IMR-90 (cell line): ENCODE data around the gene CD99L2. TPM values are rescaled to one million over a fixed set of nuclear protein-coding genes. Genes with fewer than 3 reads are reported as not detected.

Source experiments
- ATAC-seq: fragments of 200-7000 bp; cut with Tn5 transposase; 2 replicates; pipeline ENCODE4 v1.9.1; 2020; ENCODE audit warnings: low read depth, mild to moderate bottlenecking, moderate library complexity
- BruUV-seq: library from RNA; stranded (reverse); fragments of 400-500 nt; replicated peaks from 2 replicates; lab custom pipeline; 2021; lab: Mats Ljungman, UMichigan
- CTCF ChIA-PET: fragments of 300-600 bp; formaldehyde crosslinking; extraction: SDS; loops from one replicate; lab custom pipeline; 2021; ENCODE audit warnings: antibody characterized with exemption; lab: Yijun Ruan, JAX
- POLR2A ChIA-PET: fragments of 300-600 bp; sonication (Branson Sonifier 250); formaldehyde crosslinking; loops from one replicate; lab custom pipeline; 2022; ENCODE audit warnings: antibody characterized with exemption; ENCODE audit not compliant: unreplicated experiment; lab: Charles Lee
- DNase-seq: peaks from one replicate; pipeline ENCODE4 v3.0.0; 2013
- H2AFZ ChIP-seq: replicated peaks from 2 replicates; pipeline ENCODE3; 2013; ENCODE audit warnings: low read length, mild to moderate bottlenecking; ENCODE audit not compliant: poor library complexity
- H2AK5ac ChIP-seq: 2 replicates; pipeline ENCODE4 v1.6.1; 2013; ENCODE audit warnings: low read depth, low read length, inconsistent platforms
- H2AK9ac ChIP-seq: replicated peaks from 2 replicates; pipeline ENCODE3; 2013; ENCODE audit warnings: mild to moderate bottlenecking, low read depth, low read length, moderate library complexity; ENCODE audit not compliant: poor library complexity
- H2BK120ac ChIP-seq: 2 replicates; pipeline ENCODE4 v1.6.1; 2013; ENCODE audit warnings: low read depth, low read length, inconsistent platforms
- H2BK15ac ChIP-seq: 3 replicates; pipeline ENCODE4 v1.6.1; 2013; ENCODE audit warnings: low read depth, low read length, inconsistent platforms
- H2BK20ac ChIP-seq: 2 replicates; pipeline ENCODE4 v1.6.1; 2013; ENCODE audit warnings: low read depth, mild to moderate bottlenecking, inconsistent platforms, low read length, moderate library complexity
- H2BK5ac ChIP-seq: 2 replicates; pipeline ENCODE4 v1.6.1; 2013; ENCODE audit warnings: mild to moderate bottlenecking, low read depth, low read length, inconsistent platforms; ENCODE audit not compliant: poor library complexity, severe bottlenecking
- H3K14ac ChIP-seq: replicated peaks from 2 replicates; pipeline ENCODE4 v1.6.1; 2013; ENCODE audit warnings: low read depth, low read length, inconsistent platforms
- H3K18ac ChIP-seq: 2 replicates; pipeline ENCODE4 v1.6.1; 2013; ENCODE audit warnings: low read depth, low read length, control low read depth
- H3K23ac ChIP-seq: 2 replicates; pipeline ENCODE4 v1.6.1; 2013; ENCODE audit warnings: low read depth, low read length, inconsistent platforms
- H3K27ac ChIP-seq: 2 replicates; pipeline ENCODE4 v1.5.1; 2013; ENCODE audit warnings: mild to moderate bottlenecking, control low read depth, low read length; ENCODE audit not compliant: insufficient read depth
- H3K27me3 ChIP-seq: 2 replicates; pipeline ENCODE4 v1.6.1; 2013; ENCODE audit warnings: low read length; ENCODE audit not compliant: control insufficient read depth, insufficient read depth
- H3K36me3 ChIP-seq: 2 replicates; pipeline ENCODE4 v1.6.1; 2013; ENCODE audit warnings: low read length, mixed read lengths; ENCODE audit not compliant: control insufficient read depth, insufficient read depth
- H3K4ac ChIP-seq: 2 replicates; pipeline ENCODE4 v1.6.1; 2013; ENCODE audit warnings: low read depth, low read length, inconsistent platforms
- H3K4me1 ChIP-seq: 2 replicates; pipeline ENCODE4 v1.6.1; 2013; ENCODE audit warnings: low read length, mixed read lengths; ENCODE audit not compliant: control insufficient read depth, insufficient read depth
- H3K4me2 ChIP-seq: 2 replicates; pipeline ENCODE4 v1.6.1; 2013; ENCODE audit warnings: low read depth, mild to moderate bottlenecking, control low read depth, low read length, moderate library complexity
- H3K4me3 ChIP-seq: 2 replicates; pipeline ENCODE4 v1.5.1; 2013; ENCODE audit warnings: low read depth, mild to moderate bottlenecking, control low read depth, low read length, moderate library complexity; ENCODE audit not compliant: insufficient read depth
- H3K56ac ChIP-seq: 2 replicates; pipeline ENCODE4 v1.6.1; 2013; ENCODE audit warnings: low read length, inconsistent platforms; ENCODE audit not compliant: insufficient read depth; ENCODE audit errors: extremely low read depth
- H3K79me1 ChIP-seq, 2 experiments: 2 replicates each; pipeline ENCODE4 v1.6.1; 2013; ENCODE audit warnings: low read length in 2 of 2, inconsistent platforms in 1 of 2, low read depth in 1 of 2
- H3K9ac ChIP-seq: 2 replicates; pipeline ENCODE4 v1.6.1; 2013; ENCODE audit warnings: low read depth, low read length, control low read depth
- H3K9me1 ChIP-seq: 2 replicates; pipeline ENCODE4 v1.6.1; 2013; ENCODE audit warnings: low read length, inconsistent platforms; ENCODE audit not compliant: insufficient read depth
- H3K9me3 ChIP-seq: 2 replicates; pipeline ENCODE4 v1.6.1; 2013; ENCODE audit warnings: low read length; ENCODE audit not compliant: control insufficient read depth, insufficient read depth
- H4K20me1 ChIP-seq: 2 replicates; pipeline ENCODE4 v1.6.1; 2013; ENCODE audit warnings: low read length, inconsistent platforms; ENCODE audit not compliant: insufficient read depth
- H4K5ac ChIP-seq: 2 replicates; pipeline ENCODE4 v1.6.1; 2013; ENCODE audit warnings: mild to moderate bottlenecking, low read depth, low read length, control low read depth
- H4K8ac ChIP-seq, 2 experiments: 2 replicates each; pipeline ENCODE4 v1.6.1; 2013; ENCODE audit warnings: low read depth in 2 of 2, low read length in 2 of 2, control low read depth in 1 of 2, inconsistent platforms in 1 of 2
- H4K91ac ChIP-seq: 2 replicates; pipeline ENCODE4 v1.6.1; 2013; ENCODE audit warnings: low read depth, low read length, inconsistent platforms; ENCODE audit not compliant: insufficient read depth
- CEBPB ChIP-seq: IDR thresholded peaks from 2 replicates; pipeline ENCODE4 v1.6.1; 2012; ENCODE audit warnings: low read depth, low read length, improper control_type of control experiment
- ELK1 ChIP-seq: fragments of 150-350 bp; IDR thresholded peaks from 2 replicates; pipeline ENCODE4 v1.6.1; 2016; ENCODE audit warnings: low read depth, mild to moderate bottlenecking, low read length, moderate library complexity, borderline replicate concordance
- FOS ChIP-seq: fragments of 150-350 bp; IDR thresholded peaks from 2 replicates; pipeline ENCODE4 v1.6.1; 2016; ENCODE audit warnings: low read depth, low read length
- NFE2L2 ChIP-seq: fragments of 150-350 bp; IDR thresholded peaks from 2 replicates; pipeline ENCODE4 v1.6.1; 2016; ENCODE audit warnings: low read depth, mild to moderate bottlenecking, low read length
- POLR2A ChIP-seq: IDR thresholded peaks from 2 replicates; pipeline ENCODE4 v1.6.1; 2012; ENCODE audit warnings: mild to moderate bottlenecking, low read depth, low read length
- RFX5 ChIP-seq: IDR thresholded peaks from 2 replicates; pipeline ENCODE4 v1.8.0; 2012; ENCODE audit warnings: low read depth, mild to moderate bottlenecking, low read length, moderate library complexity
- WGBS, 2 experiments: methylation state at CpG; one replicate each; pipeline versions ENCODE4 v1.1.5 to v1.1.7; 2013; ENCODE audit warnings: missing lambda C conversion rate in 2 of 2; ENCODE audit not compliant: insufficient read length in 1 of 2; ENCODE audit errors: extremely low coverage in 2 of 2; 5-methylcytosine and 5-hydroxymethylcytosine counted together
- dilution Hi-C: fragments of 300-500 bp; cut with HindIII; formaldehyde crosslinking; loops from one replicate; pipeline ENCODE4 v1.14.3; 2018; ENCODE audit warnings: low sequenced_read_pairs; ENCODE audit not compliant: unreplicated experiment
- in situ Hi-C: fragments of 300-500 bp; cut with MboI; formaldehyde crosslinking; loops from 3 replicates; pipeline ENCODE4 v1.14.3; 2019; ENCODE audit warnings: low sequenced_read_pairs, inconsistent platforms, mixed read lengths
- intact Hi-C: fragments of 100-400 bp; cut with micrococcal nuclease; formaldehyde crosslinking; loops from 2 replicates; pipeline ENCODE4 v1.10.0; 2022
- polyA plus RNA-seq, 3 experiments: library from polyadenylated mRNA; depleted of rRNA; stranded (reverse); fragments of >200 nt; gene quantifications; 2 replicates each; pipeline ENCODE4 v1.2.3, GENCODE V29; 2012; ENCODE audit warnings: low replicate concordance in 1 of 3
- total RNA-seq: library from RNA; depleted of rRNA; stranded (reverse); fragments of >200 nt; gene quantifications from 2 replicates; pipeline ENCODE4 v1.2.3, GENCODE V29; 2012

CD99L2 gene
- total and polyA plus RNA-seq, 2 of the 4 experiments (the other 2 are of a cell fraction), result 17.4 to 41.4 TPM

GRCh38 chrX:150846130-150846529 lies 52.3 kb downstream of the CD99L2 start:
- Histone ChIP-seq H2BK15ac (no peak overlapping the region), H3K4me2 (no peak overlapping the region), H3K4me3 (no peak overlapping the region), H3K9ac (no peak overlapping the region), H2AK5ac (no peak overlapping the region), H3K4ac (no peak overlapping the region), H2AK9ac (no peak overlapping the region), H4K20me1 (no peaks in the 10 kb centered on the region), H2AFZ (no peak overlapping the region), H4K91ac (no peak overlapping the region), H3K23ac (no peak overlapping the region), H3K56ac (no peak overlapping the region), H3K4me1 (peaks cover 1% of the 10 kb centered on the region; the same call in 1 of the 2 replicates), H2BK120ac (no peak overlapping the region), H3K27me3 (no peaks in the 10 kb centered on the region), H3K79me1 (peaks cover 2 to 3% of the 10 kb centered on the region in 2 experiments; a peak in 3 of 4 replicates), H3K36me3 (no peaks in the 10 kb centered on the region), H3K27ac (no peak overlapping the region), H4K8ac (no peak overlapping the region), H3K18ac (no peak overlapping the region), H3K14ac (no peak overlapping the region), H3K9me1 (no peaks in the 10 kb centered on the region), H2BK5ac (no peak overlapping the region), H2BK20ac (no peak overlapping the region), H3K9me3 (no peaks in the 10 kb centered on the region), H4K5ac (no peak overlapping the region)
- 86% methylated on average over 1 of the region's 5 CpGs; no CpG with 5 or more reads in 1 of the 2 experiments for WGBS, 2 experiments
- DNase-seq, result no peak
- in situ Hi-C loops (no loop called here), intact Hi-C loops (no loop called here), dilution Hi-C loops (no loop called here)
- BruUV-seq, result no TSS peak
- TF ChIP-seq NFE2L2 (no peak), RFX5 (no peak), POLR2A (no peak), FOS (no peak), ELK1 (no peak), CEBPB (no peak)
- ATAC-seq, result no peak
- POLR2A ChIA-PET, result no interaction called here
- CTCF ChIA-PET, result no interaction called here
